ENCODE results near the gene DCBLD1.

- TF ChIP-seq CTCF (IDR thresholded peaks at IDR 0.05; ENCODE audit: low read depth, low read length, poor library complexity, severe bottlenecking) (no peak), EZH2phosphoT487 (IDR thresholded peaks at IDR 0.05; ENCODE audit: borderline replicate concordance, low read length) (no peak)
These were observed 11.8 kb downstream of the DCBLD1 start for GRCh38 chr6:117494283-117494682.
